Measurements from ENCODE around the gene RACGAP1. TPM values are rescaled to one million over a fixed set of nuclear protein-coding genes. Genes with fewer than 3 reads are reported as not detected.

RACGAP1 gene
- total RNA-seq, 1 experiment from 2014 or later: 112 TPM

- Histone ChIP-seq H3K4me1 (replicated peaks; ENCODE audit: insufficient read depth) (no peaks in the 10 kb centered on the region), H3K9me2 (ENCODE audit: insufficient read depth) (no peaks in the 10 kb centered on the region), H3K4me2 (no peak overlapping the region), H3K27me3 (ENCODE audit: insufficient read depth, low read depth) (peaks cover 12% of the 10 kb centered on the region), H2AFZ (no peak overlapping the region), H3F3A (ENCODE audit: insufficient read depth, low read depth) (no peaks in the 10 kb centered on the region), H3K27ac (no peak overlapping the region), H4K20me1 (ENCODE audit: insufficient read depth) (no peaks in the 10 kb centered on the region), H3K9me3 (ENCODE audit: insufficient read depth, low read depth) (no peaks in the 10 kb centered on the region), H3K36me3 (ENCODE audit: low read depth) (no peaks in the 10 kb centered on the region), H3K4me3 (no peak overlapping the region), H3K79me2 (ENCODE audit: low read depth) (no peaks in the 10 kb centered on the region)
- CTCF ChIA-PET: interaction anchor here (0.6 to 1.0 kb wide), 2 partner anchors 12 to 138 kb away, joined by 3 to 7 read pairs; no protein-coding TSS in a partner anchor
- TF ChIP-seq EZH2 (IDR thresholded peaks at IDR 0.05; ENCODE audit: low read depth): no peak
- TF ChIP-seq, protein P1, sequence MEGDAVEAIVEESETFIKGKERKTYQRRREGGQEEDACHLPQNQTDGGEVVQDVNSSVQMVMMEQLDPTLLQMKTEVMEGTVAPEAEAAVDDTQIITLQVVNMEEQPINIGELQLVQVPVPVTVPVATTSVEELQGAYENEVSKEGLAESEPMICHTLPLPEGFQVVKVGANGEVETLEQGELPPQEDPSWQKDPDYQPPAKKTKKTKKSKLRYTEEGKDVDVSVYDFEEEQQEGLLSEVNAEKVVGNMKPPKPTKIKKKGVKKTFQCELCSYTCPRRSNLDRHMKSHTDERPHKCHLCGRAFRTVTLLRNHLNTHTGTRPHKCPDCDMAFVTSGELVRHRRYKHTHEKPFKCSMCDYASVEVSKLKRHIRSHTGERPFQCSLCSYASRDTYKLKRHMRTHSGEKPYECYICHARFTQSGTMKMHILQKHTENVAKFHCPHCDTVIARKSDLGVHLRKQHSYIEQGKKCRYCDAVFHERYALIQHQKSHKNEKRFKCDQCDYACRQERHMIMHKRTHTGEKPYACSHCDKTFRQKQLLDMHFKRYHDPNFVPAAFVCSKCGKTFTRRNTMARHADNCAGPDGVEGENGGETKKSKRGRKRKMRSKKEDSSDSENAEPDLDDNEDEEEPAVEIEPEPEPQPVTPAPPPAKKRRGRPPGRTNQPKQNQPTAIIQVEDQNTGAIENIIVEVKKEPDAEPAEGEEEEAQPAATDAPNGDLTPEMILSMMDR (conservative IDR thresholded peaks at IDR 0.05): no peak
- POLR2A ChIA-PET (ENCODE audit: unreplicated experiment): no interaction called here
- BruUV-seq (replicated peaks): no TSS peak
- DNase-seq: no peak
- intact Hi-C loops (cut with micrococcal nuclease; ENCODE audit: unreplicated experiment): loop anchor here (10.0 kb wide), 1 partner anchor 406 kb away; no protein-coding TSS in a partner anchor
Observed at GRCh38 chr12:50050410-50051098, 25.3 kb upstream of the RACGAP1 start.

DNA sequence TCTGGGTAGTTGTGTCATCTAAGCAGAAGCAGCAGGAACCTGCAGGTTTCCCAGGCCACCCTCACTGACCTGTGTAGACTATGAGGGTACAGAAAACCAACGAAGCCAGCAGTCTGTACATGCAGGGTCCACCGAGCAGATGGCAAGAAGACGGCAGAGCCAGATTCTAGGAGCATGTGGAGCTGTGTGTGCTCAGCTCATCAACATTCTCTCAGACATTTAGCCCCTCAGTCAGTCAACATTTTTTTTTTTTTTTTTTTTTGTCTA, 24.8 kb upstream of the RACGAP1 start:
- H3K9me2 ChIP-seq (ENCODE audit: insufficient read depth): no peaks in the 10 kb centered on the region
- BruUV-seq (replicated peaks): no TSS peak
- peaks cover 12% of the 10 kb centered on the region for H3K27me3 ChIP-seq (ENCODE audit: insufficient read depth, low read depth)
- TF ChIP-seq, protein P1 (conservative IDR thresholded peaks at IDR 0.05): no peak
- TF ChIP-seq EZH2 (IDR thresholded peaks at IDR 0.05; ENCODE audit: low read depth): no peak
- ChIA-PET POLR2A (ENCODE audit: unreplicated experiment) (no interaction called here), CTCF (no interaction called here)
- intact Hi-C loops (cut with micrococcal nuclease; ENCODE audit: unreplicated experiment): loop anchor here (10.0 kb wide), 1 partner anchor 405 kb away; no protein-coding TSS in a partner anchor
- H3K9me3 ChIP-seq (ENCODE audit: insufficient read depth, low read depth): no peaks in the 10 kb centered on the region
- DNase-seq: no peak
- H2AFZ ChIP-seq: no peak overlapping the region
- no peaks in the 10 kb centered on the region for H3K36me3 ChIP-seq (ENCODE audit: low read depth)
- no peaks in the 10 kb centered on the region for H3F3A ChIP-seq (ENCODE audit: insufficient read depth, low read depth)
- no peak overlapping the region for H3K27ac ChIP-seq
- no peaks in the 10 kb centered on the region for H4K20me1 ChIP-seq (ENCODE audit: insufficient read depth)
- no peaks in the 10 kb centered on the region for H3K79me2 ChIP-seq (ENCODE audit: low read depth)
- H3K4me3 ChIP-seq: no peak overlapping the region
- no peak overlapping the region for H3K4me2 ChIP-seq
- H3K4me1 ChIP-seq (replicated peaks; ENCODE audit: insufficient read depth): no peaks in the 10 kb centered on the region

- intact Hi-C loops (cut with micrococcal nuclease; ENCODE audit: unreplicated experiment): loop anchor here (10.0 kb wide), 1 partner anchor 405 kb away; no protein-coding TSS in a partner anchor
- Histone ChIP-seq H3K4me2 (no peak overlapping the region), H2AFZ (no peak overlapping the region), H3F3A (ENCODE audit: insufficient read depth, low read depth) (no peaks in the 10 kb centered on the region), H3K27ac (no peak overlapping the region), H3K4me1 (replicated peaks; ENCODE audit: insufficient read depth) (no peaks in the 10 kb centered on the region), H3K4me3 (no peak overlapping the region), H3K36me3 (ENCODE audit: low read depth) (no peaks in the 10 kb centered on the region), H3K9me3 (ENCODE audit: insufficient read depth, low read depth) (no peaks in the 10 kb centered on the region), H3K27me3 (ENCODE audit: insufficient read depth, low read depth) (peaks cover 12% of the 10 kb centered on the region), H4K20me1 (ENCODE audit: insufficient read depth) (no peaks in the 10 kb centered on the region), H3K9me2 (ENCODE audit: insufficient read depth) (no peaks in the 10 kb centered on the region), H3K79me2 (ENCODE audit: low read depth) (no peaks in the 10 kb centered on the region)
- CTCF ChIA-PET: no interaction called here
- POLR2A ChIA-PET (ENCODE audit: unreplicated experiment): no interaction called here
- BruUV-seq (replicated peaks): no TSS peak
- no peak for DNase-seq
- TF ChIP-seq, protein P1 (conservative IDR thresholded peaks at IDR 0.05): no peak
- TF ChIP-seq EZH2 (IDR thresholded peaks at IDR 0.05; ENCODE audit: low read depth): no peak
Observed at GRCh38 chr12:50049254-50050118, 24.2 kb upstream of the RACGAP1 start.

Data from PC-9 (cell line).